SK-N-SH treated with all-trans-retinoic acid at 6 μM for 48 hours (cell line): Measurements from ENCODE around the gene BOD1L1.

ENCODE experiments used
- BACH2 ChIP-seq: fragments of 250-450 bp; sonication (Bioruptor Pico); IDR thresholded peaks from 2 replicates; pipeline ENCODE4 v1.9.0; 2021; ENCODE audit warnings: mild to moderate bottlenecking, borderline replicate concordance
- CSRNP3 ChIP-seq: fragments of 250-450 bp; sonication (Bioruptor Pico); IDR thresholded peaks from 2 replicates; pipeline ENCODE4 v1.5.1; 2021; ENCODE audit warnings: mild to moderate bottlenecking, moderate library complexity
- ESRRG ChIP-seq: fragments of 250-450 bp; sonication (Bioruptor Pico); IDR thresholded peaks from 2 replicates; pipeline ENCODE4 v1.6.1; 2021; ENCODE audit warnings: mild to moderate bottlenecking
- GLIS3 ChIP-seq: fragments of 250-450 bp; sonication (Bioruptor Pico); IDR thresholded peaks from 2 replicates; pipeline ENCODE4 v1.5.0; 2020; ENCODE audit warnings: mild to moderate bottlenecking, moderate library complexity
- RARB ChIP-seq: fragments of 250-450 bp; sonication (Bioruptor Pico); IDR thresholded peaks from 2 replicates; pipeline ENCODE4 v1.8.0; 2021; ENCODE audit warnings: mild to moderate bottlenecking, moderate library complexity
- SNAI2 ChIP-seq: fragments of 250-450 bp; sonication (Bioruptor Pico); IDR thresholded peaks from 2 replicates; pipeline ENCODE4 v1.5.0; 2020; ENCODE audit warnings: mild to moderate bottlenecking, moderate library complexity
- TCF4 ChIP-seq: fragments of 250-450 bp; sonication (Bioruptor Pico); IDR thresholded peaks from 2 replicates; pipeline ENCODE4 v1.8.0; 2021; ENCODE audit warnings: mild to moderate bottlenecking, moderate library complexity, borderline replicate concordance
- TOX ChIP-seq: fragments of 250-450 bp; sonication (Bioruptor Pico); IDR thresholded peaks from 2 replicates; pipeline ENCODE4 v1.8.0; 2021; ENCODE audit warnings: mild to moderate bottlenecking, moderate library complexity, borderline replicate concordance
- ZFP30 ChIP-seq: fragments of 450-650 bp; formaldehyde crosslinking; IDR thresholded peaks from 2 replicates; pipeline ENCODE4 v1.5.0; 2022; ENCODE audit warnings: mild to moderate bottlenecking, moderate library complexity
- TF ChIP-seq, protein P1 (sequence below): fragments of 250-450 bp; sonication (Bioruptor Pico); IDR thresholded peaks from 2 replicates; pipeline ENCODE4 v1.8.0; 2020; ENCODE audit warnings: mild to moderate bottlenecking, moderate library complexity, borderline replicate concordance

- no peak for TF ChIP-seq ZFP30 (CRISPR knock-in tag)
- TF ChIP-seq, protein P1, sequence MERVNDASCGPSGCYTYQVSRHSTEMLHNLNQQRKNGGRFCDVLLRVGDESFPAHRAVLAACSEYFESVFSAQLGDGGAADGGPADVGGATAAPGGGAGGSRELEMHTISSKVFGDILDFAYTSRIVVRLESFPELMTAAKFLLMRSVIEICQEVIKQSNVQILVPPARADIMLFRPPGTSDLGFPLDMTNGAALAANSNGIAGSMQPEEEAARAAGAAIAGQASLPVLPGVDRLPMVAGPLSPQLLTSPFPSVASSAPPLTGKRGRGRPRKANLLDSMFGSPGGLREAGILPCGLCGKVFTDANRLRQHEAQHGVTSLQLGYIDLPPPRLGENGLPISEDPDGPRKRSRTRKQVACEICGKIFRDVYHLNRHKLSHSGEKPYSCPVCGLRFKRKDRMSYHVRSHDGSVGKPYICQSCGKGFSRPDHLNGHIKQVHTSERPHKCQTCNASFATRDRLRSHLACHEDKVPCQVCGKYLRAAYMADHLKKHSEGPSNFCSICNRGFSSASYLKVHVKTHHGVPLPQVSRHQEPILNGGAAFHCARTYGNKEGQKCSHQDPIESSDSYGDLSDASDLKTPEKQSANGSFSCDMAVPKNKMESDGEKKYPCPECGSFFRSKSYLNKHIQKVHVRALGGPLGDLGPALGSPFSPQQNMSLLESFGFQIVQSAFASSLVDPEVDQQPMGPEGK, result no peak
- TF ChIP-seq TCF4 (CRISPR knock-in tag), result no peak
- TF ChIP-seq SNAI2 (CRISPR knock-in tag), result no peak
- TF ChIP-seq TOX (CRISPR knock-in tag), result no peak
- no peak for TF ChIP-seq RARB
- no peak for TF ChIP-seq GLIS3 (CRISPR knock-in tag)
- no peak for TF ChIP-seq ESRRG
- TF ChIP-seq CSRNP3 (CRISPR knock-in tag), result no peak
- TF ChIP-seq BACH2, result no peak
These were observed 89.7 kb downstream of the BOD1L1 start for GRCh38 chr4:13537832-13538177.
